CD14-positive monocyte (primary cell): Measurements from ENCODE around the gene ADD2. TPM values are rescaled to one million over a fixed set of nuclear protein-coding genes. Genes with fewer than 3 reads are reported as not detected.

Source experiments
- DNase-seq, 3 donors: peaks; one replicate each; pipeline ENCODE4 v3.0.0-alpha.2; 2011 to 2022
- H2AFZ ChIP-seq: 2 replicates; pipeline ENCODE4 v1.6.0; 2012; ENCODE audit warnings: mild to moderate bottlenecking, low read depth, low read length, inconsistent platforms; ENCODE audit not compliant: insufficient read depth, poor library complexity, severe bottlenecking
- H3K27ac ChIP-seq, 2 donors: 1 replicate in 1 of 2; 2 replicates in 1 of 2; pipeline ENCODE4 v1.5.1; 2012 to 2013; ENCODE audit warnings: low read length in 2 of 2, control low read depth in 1 of 2, inconsistent platforms in 1 of 2, low read depth in 1 of 2, mild to moderate bottlenecking in 1 of 2
- H3K27me3 ChIP-seq, 2 donors: one replicate each; pipeline versions ENCODE4 v1.6.0 to v1.6.1; 2011 to 2013; ENCODE audit warnings: low read length in 2 of 2; ENCODE audit not compliant: control insufficient read depth in 2 of 2, insufficient read depth in 2 of 2
- H3K36me3 ChIP-seq, 2 donors: replicated peaks in 1 of 2; 1 replicate in 1 of 2; 2 replicates in 1 of 2; pipeline versions ENCODE4 v1.5.1 to v1.6.1; 2012 to 2013; ENCODE audit warnings: low read length in 2 of 2, control low read depth in 1 of 2, inconsistent platforms in 1 of 2, mild to moderate bottlenecking in 1 of 2; ENCODE audit not compliant: insufficient read depth in 2 of 2, control insufficient read depth in 1 of 2
- H3K4me1 ChIP-seq, 2 donors: 1 replicate in 1 of 2; 2 replicates in 1 of 2; pipeline versions ENCODE4 v1.5.1 to v1.6.1; 2012 to 2013; ENCODE audit warnings: low read length in 2 of 2, control low read depth in 1 of 2, inconsistent platforms in 1 of 2, mild to moderate bottlenecking in 1 of 2, moderate library complexity in 1 of 2; ENCODE audit not compliant: insufficient read depth in 2 of 2, control insufficient read depth in 1 of 2
- H3K4me2 ChIP-seq: replicated peaks from 2 replicates; pipeline ENCODE3; 2012; ENCODE audit warnings: low read length, moderate library complexity, mild to moderate bottlenecking; ENCODE audit not compliant: poor library complexity, severe bottlenecking; ENCODE audit errors: extremely low read depth
- H3K4me3 ChIP-seq, 3 experiments: fragments of 200-600 bp in 1 of 3; sonication (generic) in 1 of 3; replicated peaks in 1 of 3; 1 replicate in 2 of 3; 2 replicates in 1 of 3; pipeline ENCODE4 v1.5.1; 2011 to 2013; ENCODE audit warnings: low read length in 3 of 3, mild to moderate bottlenecking in 3 of 3, control low read depth in 2 of 3, low read depth in 2 of 3, inconsistent platforms in 1 of 3, moderate library complexity in 1 of 3
- H3K79me2 ChIP-seq: 2 replicates; pipeline ENCODE4 v1.6.0; 2012; ENCODE audit warnings: mild to moderate bottlenecking, control low read depth, inconsistent platforms, low read length, moderate library complexity; ENCODE audit not compliant: insufficient read depth
- H3K9ac ChIP-seq: 2 replicates; pipeline ENCODE4 v1.6.0; 2017; ENCODE audit warnings: low read length, mild to moderate bottlenecking; ENCODE audit not compliant: insufficient read depth, poor library complexity, severe bottlenecking
- H3K9me3 ChIP-seq, 2 donors: replicated peaks in 1 of 2; 1 replicate in 1 of 2; 2 replicates in 1 of 2; pipeline versions ENCODE4 v1.5.1 to v1.6.1; 2012 to 2013; ENCODE audit warnings: low read length in 2 of 2, control low read depth in 1 of 2; ENCODE audit not compliant: control insufficient read depth in 1 of 2, insufficient read depth in 1 of 2
- H4K20me1 ChIP-seq: 2 replicates; pipeline ENCODE4 v1.6.0; 2012; ENCODE audit warnings: mild to moderate bottlenecking, low read length, control low read depth, moderate library complexity; ENCODE audit not compliant: insufficient read depth
- H3K27ac Mint-ChIP-seq, 7 donors: one replicate each; pipeline ENCODE4 v1.8.0; 2020; ENCODE audit warnings: mild to moderate bottlenecking in 7 of 7, mixed read lengths in 7 of 7, moderate library complexity in 6 of 7, inconsistent platforms in 2 of 7
- H3K27me3 Mint-ChIP-seq, 3 donors: one replicate each; pipeline ENCODE4 v1.8.0; 2021 to 2022; ENCODE audit warnings: low read depth in 3 of 3, mild to moderate bottlenecking in 3 of 3, mixed read lengths in 3 of 3, moderate library complexity in 3 of 3, inconsistent platforms in 1 of 3
- H3K36me3 Mint-ChIP-seq, 2 donors: one replicate each; pipeline ENCODE4 v1.8.0; 2020; ENCODE audit warnings: mixed read lengths in 2 of 2, inconsistent platforms in 1 of 2, mild to moderate bottlenecking in 1 of 2
- H3K4me1 Mint-ChIP-seq: one replicate; pipeline ENCODE4 v1.8.0; 2020; ENCODE audit warnings: mild to moderate bottlenecking, mixed read lengths
- H3K4me3 Mint-ChIP-seq, 2 donors: one replicate each; pipeline ENCODE4 v1.8.0; 2020; ENCODE audit warnings: mild to moderate bottlenecking in 2 of 2, mixed read lengths in 2 of 2, moderate library complexity in 1 of 2
- H3K9me3 Mint-ChIP-seq, 7 donors: one replicate each; pipeline ENCODE4 v1.8.0; 2020 to 2022; ENCODE audit warnings: mixed read lengths in 7 of 7, mild to moderate bottlenecking in 6 of 7, moderate library complexity in 6 of 7, inconsistent platforms in 2 of 7
- WGBS: methylation state at CpG from one replicate; pipeline ENCODE4 v1.1.5; 2013; ENCODE audit warnings: missing lambda C conversion rate; ENCODE audit not compliant: insufficient coverage; 5-methylcytosine and 5-hydroxymethylcytosine counted together
- intact Hi-C, 2 donors: fragments of 100-400 bp; cut with micrococcal nuclease; formaldehyde crosslinking; loops; one replicate each; pipeline versions ENCODE4 v1.15.0 to v1.15.1; 2023
- polyA plus RNA-seq, 3 donors: library from polyadenylated mRNA; depleted of rRNA in 1 of 3; unstranded in 2 of 3; stranded (reverse) in 1 of 3; fragments of 300-500 nt in 2 of 3; fragments of >200 nt in 1 of 3; fragmentation: Illumina TruSeq in 2 of 3; gene quantifications; 1 replicate in 2 of 3; 2 replicates in 1 of 3; pipeline ENCODE4 v1.2.3, GENCODE V29; 2012 to 2021
- TF ChIP-seq, protein P1 (sequence below): fragments of 200-600 bp; IDR thresholded peaks from one replicate; pipeline ENCODE4 v1.8.0; 2022; ENCODE audit warnings: antibody characterized with exemption, mild to moderate bottlenecking

Gene ADD2
- polyA plus RNA-seq, 3 donors = 0.18 to 0.56 (median 0.26) TPM

DNA sequence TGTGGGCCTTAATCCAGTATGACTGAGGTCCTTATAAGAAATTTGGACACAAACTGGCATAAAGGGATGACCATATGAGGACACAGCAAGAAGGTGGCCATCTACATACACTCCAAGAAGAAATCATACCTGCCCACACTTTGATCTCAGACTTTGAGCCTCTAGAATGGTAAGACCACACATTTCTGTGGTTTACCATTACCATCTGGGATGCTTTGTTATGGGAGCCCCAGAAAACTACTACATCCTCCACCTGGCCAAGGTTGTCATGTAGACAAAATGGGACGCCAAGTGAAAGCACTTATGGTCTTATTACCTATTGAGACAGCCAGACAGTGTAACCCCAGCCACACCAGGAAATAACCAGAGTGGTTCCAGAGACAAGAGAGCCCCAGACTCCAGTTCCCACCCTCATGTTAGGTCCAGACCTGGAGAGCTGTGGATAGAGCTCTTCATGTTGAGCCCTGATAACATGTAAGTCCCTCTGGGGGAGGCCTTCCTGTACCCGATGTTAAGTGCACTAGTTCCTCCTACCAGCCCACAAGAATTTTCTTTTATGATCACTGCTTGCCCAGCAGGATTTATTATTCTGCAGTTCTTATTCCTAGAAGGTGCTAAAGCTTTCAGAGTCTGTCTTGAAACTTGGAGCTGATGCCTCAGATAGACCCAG is 4.6 kb upstream of the ADD2 start:
- Histone ChIP-seq H3K36me3 (no peaks in the 10 kb centered on the region), H3K27me3 (peaks cover 27 to 39% of the 10 kb centered on the region in 2 donors), H3K4me1 (peaks cover 14 to 15% of the 10 kb centered on the region in 2 donors), H3K9ac (no peak overlapping the region), H3K79me2 (no peaks in the 10 kb centered on the region), H3K9me3 (no peaks in the 10 kb centered on the region), H3K27ac (no peak overlapping the region), H2AFZ (no peak overlapping the region), H4K20me1 (no peaks in the 10 kb centered on the region), H3K4me3 (no peak overlapping the region), H3K4me2 (no peak overlapping the region)
- H3K4me3 Mint-ChIP-seq = no peak overlapping the region
- 50% methylated on average over 2 of the region's 2 CpGs for WGBS
- TF ChIP-seq, protein P1, sequence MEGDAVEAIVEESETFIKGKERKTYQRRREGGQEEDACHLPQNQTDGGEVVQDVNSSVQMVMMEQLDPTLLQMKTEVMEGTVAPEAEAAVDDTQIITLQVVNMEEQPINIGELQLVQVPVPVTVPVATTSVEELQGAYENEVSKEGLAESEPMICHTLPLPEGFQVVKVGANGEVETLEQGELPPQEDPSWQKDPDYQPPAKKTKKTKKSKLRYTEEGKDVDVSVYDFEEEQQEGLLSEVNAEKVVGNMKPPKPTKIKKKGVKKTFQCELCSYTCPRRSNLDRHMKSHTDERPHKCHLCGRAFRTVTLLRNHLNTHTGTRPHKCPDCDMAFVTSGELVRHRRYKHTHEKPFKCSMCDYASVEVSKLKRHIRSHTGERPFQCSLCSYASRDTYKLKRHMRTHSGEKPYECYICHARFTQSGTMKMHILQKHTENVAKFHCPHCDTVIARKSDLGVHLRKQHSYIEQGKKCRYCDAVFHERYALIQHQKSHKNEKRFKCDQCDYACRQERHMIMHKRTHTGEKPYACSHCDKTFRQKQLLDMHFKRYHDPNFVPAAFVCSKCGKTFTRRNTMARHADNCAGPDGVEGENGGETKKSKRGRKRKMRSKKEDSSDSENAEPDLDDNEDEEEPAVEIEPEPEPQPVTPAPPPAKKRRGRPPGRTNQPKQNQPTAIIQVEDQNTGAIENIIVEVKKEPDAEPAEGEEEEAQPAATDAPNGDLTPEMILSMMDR = no peak
- H3K9me3 Mint-ChIP-seq = peaks cover 3 to 22% (median 9%) of the 10 kb centered on the region in 7 donors
- DNase-seq = no peak
- H3K36me3 Mint-ChIP-seq = peaks cover 2 to 3% of the 10 kb centered on the region in 2 donors
- intact Hi-C loops = no loop called here
- peaks cover 16% of the 10 kb centered on the region for H3K4me1 Mint-ChIP-seq
- H3K27ac Mint-ChIP-seq = no peak overlapping the region
- peaks cover 27 to 43% (median 36%) of the 10 kb centered on the region in 3 donors for H3K27me3 Mint-ChIP-seq

GRCh38 chr2:70771446-70771845 is 3.4 kb upstream of the ADD2 start:
- Mint-ChIP-seq H3K4me3 (no peak overlapping the region), H3K4me1 (peaks cover 25% of the 10 kb centered on the region), H3K36me3 (peaks cover 3 to 6% of the 10 kb centered on the region in 2 donors), H3K27me3 (peaks cover 32 to 53% (median 44%) of the 10 kb centered on the region in 3 donors), H3K27ac (no peak overlapping the region), H3K9me3 (peaks cover 4 to 29% (median 9%) of the 10 kb centered on the region in 7 donors)
- Histone ChIP-seq H3K79me2 (no peaks in the 10 kb centered on the region), H3K9me3 (no peaks in the 10 kb centered on the region), H3K27ac (no peak overlapping the region), H3K36me3 (no peaks in the 10 kb centered on the region), H2AFZ (no peak overlapping the region), H3K27me3 (peaks cover 38 to 46% of the 10 kb centered on the region in 2 donors), H3K4me2 (no peak overlapping the region), H4K20me1 (no peaks in the 10 kb centered on the region), H3K4me3 (no peak overlapping the region), H3K4me1 (peaks cover 26 to 27% of the 10 kb centered on the region in 2 donors), H3K9ac (no peak overlapping the region)
- no CpG with 5 or more reads among the region's 2 CpGs for WGBS
- no peak for DNase-seq
- TF ChIP-seq, protein P1 = no peak
- intact Hi-C loops = no loop called here
